HL-60/S4 (cell line): ENCODE data around the gene PNPLA7.
"Not testable (repeated sequence)": the region's sequence is repeated elsewhere in the genome, so short reads cannot be mapped to it uniquely, and the experiment has no call there.

Source experiments
- in situ Hi-C: fragments of 300-500 bp; cut with MboI; formaldehyde crosslinking; loops from 2 replicates; pipeline ENCODE4 v1.14.3; 2022; ENCODE audit warnings: low sequenced_read_pairs

PNPLA7 gene

GRCh38 chr9:137426018-137426681 is 124.1 kb downstream of the PNPLA7 start:
- in situ Hi-C loops = no loop called here

- in situ Hi-C loops = no loop called here
Observed at GRCh38 chr9:137423514-137424291, 126.5 kb downstream of the PNPLA7 start.

- in situ Hi-C loops = no loop called here
Observed at GRCh38 chr9:137422604-137423513, 127.3 kb downstream of the PNPLA7 start, which contains the start of the genes EXD3 and NOXA1. Gene EXD3 (minus strand): TSS chr9:137423162. CDS start chr9:137395357, 27,805 bp downstream. Gene NOXA1 (plus strand): TSS chr9:137423393. CDS start chr9:137423530, 137 bp downstream.

- in situ Hi-C loops = no loop called here
Observed at GRCh38 chr9:137421838-137422603, 128.2 kb downstream of the PNPLA7 start.

GRCh38 chr9:137417161-137418021 is 132.8 kb downstream of the PNPLA7 start:
- in situ Hi-C loops = no loop called here

GRCh38 chr9:137416563-137417151 is 133.5 kb downstream of the PNPLA7 start:
- in situ Hi-C loops = no loop called here

GRCh38 chr9:137416006-137416562 is 134.1 kb downstream of the PNPLA7 start:
- in situ Hi-C loops = no loop called here

- in situ Hi-C loops = no loop called here
Observed at GRCh38 chr9:137415451-137415850, 134.8 kb downstream of the PNPLA7 start.

- in situ Hi-C loops = no loop called here
Observed at GRCh38 chr9:137412431-137412830, 137.8 kb downstream of the PNPLA7 start.

- in situ Hi-C loops = no loop called here
Observed at GRCh38 chr9:137411645-137412380, 138.4 kb downstream of the PNPLA7 start.

- in situ Hi-C loops = no loop called here
Observed at GRCh38 chr9:137411260-137411644, 138.9 kb downstream of the PNPLA7 start.

- in situ Hi-C loops = no loop called here
Observed at GRCh38 chr9:137410891-137411249, 139.3 kb downstream of the PNPLA7 start.

GRCh38 chr9:137410236-137410890 is 139.8 kb downstream of the PNPLA7 start:
- in situ Hi-C loops = not testable (repeated sequence)
